ENCODE measurements around the gene PAX4.

DNA sequence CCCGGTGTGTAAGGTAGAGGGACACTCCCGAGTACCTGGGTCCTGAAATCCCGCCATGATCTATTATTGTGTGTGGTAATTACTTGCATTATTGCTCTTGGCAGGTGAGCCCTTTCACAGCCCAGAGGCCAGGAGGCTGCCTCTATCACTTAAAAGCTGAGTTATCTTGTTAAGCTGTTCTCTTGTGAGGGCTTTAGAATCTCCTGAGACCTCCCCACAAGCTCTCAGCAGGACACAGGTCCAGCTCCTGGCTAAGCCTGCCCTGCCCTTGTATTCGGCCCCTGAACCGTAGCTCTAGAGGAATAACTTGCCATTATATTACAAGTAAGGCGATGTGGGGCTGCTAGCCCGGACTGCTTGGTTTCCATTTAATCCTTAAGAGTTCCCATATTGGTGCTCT is 48.0 kb upstream of the PAX4 start:
- TF ChIP-seq, protein P1, sequence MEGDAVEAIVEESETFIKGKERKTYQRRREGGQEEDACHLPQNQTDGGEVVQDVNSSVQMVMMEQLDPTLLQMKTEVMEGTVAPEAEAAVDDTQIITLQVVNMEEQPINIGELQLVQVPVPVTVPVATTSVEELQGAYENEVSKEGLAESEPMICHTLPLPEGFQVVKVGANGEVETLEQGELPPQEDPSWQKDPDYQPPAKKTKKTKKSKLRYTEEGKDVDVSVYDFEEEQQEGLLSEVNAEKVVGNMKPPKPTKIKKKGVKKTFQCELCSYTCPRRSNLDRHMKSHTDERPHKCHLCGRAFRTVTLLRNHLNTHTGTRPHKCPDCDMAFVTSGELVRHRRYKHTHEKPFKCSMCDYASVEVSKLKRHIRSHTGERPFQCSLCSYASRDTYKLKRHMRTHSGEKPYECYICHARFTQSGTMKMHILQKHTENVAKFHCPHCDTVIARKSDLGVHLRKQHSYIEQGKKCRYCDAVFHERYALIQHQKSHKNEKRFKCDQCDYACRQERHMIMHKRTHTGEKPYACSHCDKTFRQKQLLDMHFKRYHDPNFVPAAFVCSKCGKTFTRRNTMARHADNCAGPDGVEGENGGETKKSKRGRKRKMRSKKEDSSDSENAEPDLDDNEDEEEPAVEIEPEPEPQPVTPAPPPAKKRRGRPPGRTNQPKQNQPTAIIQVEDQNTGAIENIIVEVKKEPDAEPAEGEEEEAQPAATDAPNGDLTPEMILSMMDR (IDR thresholded peaks at IDR 0.05), result no peak
- TF ChIP-seq POLR2A (IDR thresholded peaks at IDR 0.05) (no peak), EP300 (IDR thresholded peaks at IDR 0.05) (no peak)
